Airway epithelial cell (primary cell): ENCODE results near the gene SEH1L. TPM values are rescaled to one million over a fixed set of nuclear protein-coding genes. Genes with fewer than 3 reads are reported as not detected.

Experiments
- total RNA-seq: library from RNA; depleted of rRNA; stranded (reverse); fragments of >200 nt; gene quantifications from 2 replicates; pipeline ENCODE4 v1.2.3, GENCODE V29; 2015

The SEH1L gene
- 28.1 and 36.0 TPM in 2 replicates for total RNA-seq

GRCh38 chr18:12947285-12948049 lies at the start of gene SEH1L:
SEH1L (plus strand) TSS chr18:12948011; CDS start chr18:12948122, 111 bp downstream.

GRCh38 chr18:12990967-12991820 lies 43.4 kb downstream of the SEH1L start, which contains the start of gene CEP192:
CEP192 (plus strand) TSS chr18:12991362; CDS start chr18:12999425, 8,063 bp downstream.

Other genes with a start within 250 kb of the SEH1L start
- 7.9 and 9.2 TPM in 2 replicates for gene CEP76, start 245.3 kb upstream of the SEH1L start, total RNA-seq
- gene PSMG2, start 245.0 kb upstream of the SEH1L start, total RNA-seq: 47.8 and 72.8 TPM in 2 replicates
- gene PTPN2, start 63.8 kb upstream of the SEH1L start, total RNA-seq: 27.8 and 29.5 TPM in 2 replicates
- 13.5 and 16.1 TPM in 2 replicates for gene CEP192, start 43.4 kb downstream of the SEH1L start, total RNA-seq